NCI-H1930 (cell line): ENCODE data around the gene OR6C76.
"Not testable (repeated sequence)": the region's sequence is repeated elsewhere in the genome, so short reads cannot be mapped to it uniquely, and the experiment has no call there.

Experiments used
- DNase-seq, 2 experiments: peaks; one replicate each; lab custom pipeline; 2025; lab: John Stamatoyannopoulos, UW

The OR6C76 gene

DNA sequence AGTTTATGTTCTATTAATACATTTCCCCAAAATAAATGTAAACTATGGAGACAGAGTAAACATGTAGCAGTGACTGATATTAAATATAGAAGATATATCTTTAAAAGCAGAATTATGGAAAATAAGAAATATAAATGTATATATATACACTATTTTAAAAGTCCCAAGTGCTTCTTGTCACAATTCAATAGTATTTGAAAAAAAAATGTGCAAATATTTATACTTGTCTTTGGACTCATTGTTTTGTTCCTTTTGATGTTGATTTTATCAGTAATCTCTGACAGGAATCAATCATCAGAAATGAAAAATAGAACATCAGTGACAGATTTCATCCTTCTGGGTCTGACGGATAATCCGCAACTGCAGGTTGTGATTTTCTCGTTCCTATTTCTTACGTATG, at the start of gene OR6C76:
OR6C76 (plus strand) TSS at position 301 of the 400 bp plus-strand sequence; CDS start at position 301, 0 bp downstream.
- DNase-seq, result no peak

- no peak for DNase-seq
Observed at GRCh38 chr12:55385891-55386290, 40.2 kb upstream of the OR6C76 start.

GRCh38 chr12:55392032-55392795, 33.8 kb upstream of the OR6C76 start:
- DNase-seq, result no peak

DNA sequence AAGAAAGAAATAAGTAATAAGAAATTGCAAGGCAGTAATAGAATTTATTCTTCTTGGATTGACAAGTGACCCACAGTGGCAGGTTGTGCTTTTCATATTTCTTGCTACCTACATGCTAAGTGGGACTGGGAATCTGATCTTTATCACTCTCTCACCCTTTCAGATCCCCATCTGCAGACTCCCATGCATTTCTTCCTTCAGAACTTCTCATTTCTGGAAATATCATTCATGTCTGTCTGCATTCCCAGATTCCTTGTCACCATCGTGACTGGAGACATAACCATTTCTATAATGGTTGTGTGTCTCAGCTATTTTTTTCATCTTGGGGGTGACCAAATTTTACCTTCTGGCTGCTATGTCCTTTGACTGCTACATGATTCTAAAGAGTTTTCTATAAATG, 29.7 kb upstream of the OR6C76 start:
- DNase-seq, result no peak

- no peak for DNase-seq
Observed at GRCh38 chr12:55400229-55400628, 25.8 kb upstream of the OR6C76 start, which contains the start of gene OR6C65. TSS of gene OR6C65 (plus strand) at chr12:55400529. CDS start at chr12:55400529, 0 bp downstream.

- DNase-seq, result no peak
Observed at GRCh38 chr12:55407866-55408265, 18.2 kb upstream of the OR6C76 start.

- DNase-seq, result not testable (repeated sequence)
Observed at GRCh38 chr12:55409133-55409532, 16.9 kb upstream of the OR6C76 start.

DNA sequence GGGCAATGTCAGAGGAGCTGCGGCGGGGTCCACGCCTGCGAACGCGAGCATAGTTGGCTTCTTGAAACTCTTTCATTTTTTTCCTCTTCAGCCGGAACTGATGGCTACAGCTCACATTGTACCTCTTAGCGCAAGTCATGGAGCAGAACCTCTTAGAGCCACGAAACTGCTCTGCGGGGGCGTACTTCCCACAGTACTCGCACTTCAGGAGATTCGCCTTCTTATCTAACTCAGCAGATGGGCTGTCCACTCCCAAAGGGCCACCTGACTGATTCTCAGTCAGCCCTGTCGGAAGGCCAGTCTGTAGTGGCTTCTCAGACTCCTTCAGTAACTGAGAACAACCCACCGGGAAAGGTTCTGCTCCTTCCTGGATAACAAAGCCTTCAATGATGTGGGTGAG, 13.9 kb upstream of the OR6C76 start:
- DNase-seq, result not testable (repeated sequence)

GRCh38 chr12:55413498-55414388, 12.3 kb upstream of the OR6C76 start:
- DNase-seq, result not testable (repeated sequence)

DNA sequence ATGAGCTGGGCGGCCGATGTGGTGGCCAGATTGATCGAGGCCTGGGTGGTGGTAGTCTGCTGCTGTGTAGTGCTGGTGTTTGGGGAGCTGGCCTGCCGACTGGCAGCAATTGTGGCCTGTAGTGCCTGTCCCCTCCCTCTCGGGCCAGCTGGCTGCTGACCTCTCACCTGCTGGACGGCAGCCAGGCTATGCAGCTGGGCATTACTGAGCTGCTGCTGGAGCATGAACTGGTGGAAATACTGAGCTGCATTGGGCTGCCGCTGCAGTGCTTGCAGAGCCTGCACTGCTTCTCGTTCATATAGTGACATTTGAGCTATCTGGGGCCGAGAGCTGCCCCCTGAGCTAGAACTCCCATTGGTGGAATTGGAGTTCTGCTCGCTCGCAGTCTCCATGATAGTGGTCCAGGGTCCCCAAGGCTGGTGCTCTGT, 11.6 kb upstream of the OR6C76 start:
- DNase-seq, result not testable (repeated sequence)

GRCh38 chr12:55414889-55415288, 11.2 kb upstream of the OR6C76 start:
- DNase-seq, result not testable (repeated sequence)

GRCh38 chr12:55416961-55417360, 9.1 kb upstream of the OR6C76 start:
- DNase-seq, result no peak

DNA sequence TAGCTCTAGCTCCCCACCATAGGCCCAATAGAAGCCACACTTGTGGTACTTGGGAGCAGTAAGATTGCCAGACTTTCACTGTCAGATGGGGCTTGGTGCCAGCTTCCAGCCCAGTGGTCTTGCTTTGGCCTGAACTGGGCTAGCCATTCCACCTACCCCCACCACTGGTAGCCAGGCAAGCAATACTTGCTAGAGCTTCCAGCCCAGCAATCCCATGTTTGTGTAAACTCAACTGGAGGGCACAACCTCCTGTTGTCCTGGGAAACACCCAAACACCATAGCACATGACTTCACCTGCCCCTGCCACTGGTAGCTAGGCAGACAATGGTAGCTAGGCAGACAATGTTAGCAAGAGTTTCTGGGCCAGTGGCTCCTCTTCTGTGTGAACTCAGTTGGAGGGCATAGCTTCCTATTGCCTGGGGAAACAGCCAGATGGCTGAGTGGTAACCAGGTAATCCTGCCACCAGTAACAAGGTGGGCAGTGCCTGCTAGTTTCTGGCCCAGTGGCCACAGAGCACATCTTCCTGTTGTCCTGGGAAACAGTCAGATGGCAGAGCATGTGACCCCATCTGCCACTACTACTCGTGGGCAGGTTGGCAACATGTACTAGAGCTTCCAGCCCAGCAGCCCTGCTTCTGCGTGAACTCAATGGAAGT, 5.6 kb upstream of the OR6C76 start:
- no peak for DNase-seq

DNA sequence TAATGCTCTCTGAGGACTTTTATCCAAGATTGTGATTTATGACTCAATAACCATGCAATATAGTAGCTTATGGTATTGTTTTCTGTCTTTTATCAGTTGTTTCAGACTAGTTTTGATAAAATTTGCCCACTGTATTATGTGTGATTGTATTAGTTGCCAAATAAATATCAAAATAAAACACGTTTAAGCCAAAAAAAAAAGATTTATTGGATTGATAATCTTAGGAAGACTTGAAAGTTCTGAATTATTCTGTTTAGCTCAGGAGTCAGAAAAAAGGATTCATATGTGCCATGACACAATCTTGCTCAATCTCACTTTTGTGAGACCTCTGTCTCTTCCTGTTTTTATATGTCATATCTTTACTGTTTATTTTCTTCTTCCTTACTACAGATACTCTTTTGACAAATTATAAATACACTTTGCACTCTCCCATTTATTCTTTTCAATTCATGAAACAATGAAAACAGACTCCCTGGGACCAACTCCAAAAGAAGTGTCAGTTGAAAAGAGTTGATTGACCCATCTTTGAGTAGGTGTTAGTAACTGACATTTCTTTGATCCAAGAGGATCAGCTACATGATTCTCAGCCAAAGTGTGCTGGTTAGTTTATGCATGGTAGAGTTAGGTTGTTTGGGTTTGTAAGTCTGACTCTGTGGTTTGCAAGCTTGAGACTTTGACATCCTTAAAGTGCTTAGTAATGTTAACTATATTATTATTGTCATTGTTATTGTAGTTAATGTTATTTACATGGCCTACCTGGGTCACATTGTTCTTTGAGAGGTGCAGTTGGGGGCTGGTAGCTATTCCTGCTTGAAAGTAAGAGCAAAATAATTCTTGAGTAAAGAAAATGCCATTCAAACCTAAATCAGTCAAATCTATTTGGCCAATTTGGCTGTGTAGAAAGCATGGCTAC, 2.5 kb downstream of the OR6C76 start:
- DNase-seq, result no peak

GRCh38 chr12:55441233-55441632, 15.2 kb downstream of the OR6C76 start:
- not testable (repeated sequence) for DNase-seq

DNA sequence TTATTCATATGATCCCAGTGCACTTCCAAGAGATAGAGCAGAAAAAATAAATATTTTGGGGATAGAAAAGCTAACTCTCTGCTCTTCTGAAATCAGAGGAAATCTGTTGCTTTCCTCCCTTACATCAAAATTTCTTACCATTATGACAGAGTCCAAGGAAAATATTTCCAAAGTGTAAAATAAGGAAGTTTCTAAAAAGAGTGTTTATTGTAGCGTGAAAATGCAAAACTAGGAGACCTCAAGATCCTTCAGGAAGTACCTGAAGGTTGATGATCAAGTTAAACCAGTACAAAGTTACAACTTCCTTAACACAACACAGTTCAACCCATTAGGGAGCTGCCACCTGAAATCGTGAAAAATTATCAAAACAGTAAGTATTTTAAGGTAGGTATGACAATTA, 17.7 kb downstream of the OR6C76 start, which contains the start of gene OR6C2:
OR6C2 (plus strand) TSS at position 301 of the 400 bp plus-strand sequence. CDS start 8,138 bp downstream, outside the sequence.
- no peak for DNase-seq

GRCh38 chr12:55445357-55445756, 19.3 kb downstream of the OR6C76 start:
- DNase-seq, result no peak

GRCh38 chr12:55446326-55446725, 20.3 kb downstream of the OR6C76 start:
- no peak for DNase-seq

DNA sequence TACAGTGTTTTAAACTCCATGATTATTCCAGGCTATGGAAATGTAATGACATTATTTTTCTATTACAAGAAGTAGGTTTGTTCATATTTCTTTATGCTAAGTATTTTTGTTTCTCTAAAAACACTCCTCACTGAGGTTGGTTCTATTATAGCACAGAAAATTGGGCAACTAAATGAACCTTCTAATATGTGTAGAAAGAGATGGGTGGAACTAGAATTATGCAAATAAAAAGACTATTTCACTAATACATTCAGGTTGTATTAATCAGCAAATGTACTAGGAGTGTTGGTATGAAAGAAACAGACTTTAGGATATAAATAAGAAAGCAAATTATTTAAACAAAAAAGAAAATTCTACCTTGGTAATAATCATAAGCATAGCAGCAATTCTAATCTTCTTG, 22.8 kb downstream of the OR6C76 start:
- DNase-seq, result no peak

- DNase-seq, result not testable (repeated sequence)
Observed at GRCh38 chr12:55464926-55465325, 38.9 kb downstream of the OR6C76 start.

GRCh38 chr12:55467836-55468235, 41.8 kb downstream of the OR6C76 start:
- no peak for DNase-seq
